ENCODE data around the gene ANKRD52.

ANKRD52 gene

DNA sequence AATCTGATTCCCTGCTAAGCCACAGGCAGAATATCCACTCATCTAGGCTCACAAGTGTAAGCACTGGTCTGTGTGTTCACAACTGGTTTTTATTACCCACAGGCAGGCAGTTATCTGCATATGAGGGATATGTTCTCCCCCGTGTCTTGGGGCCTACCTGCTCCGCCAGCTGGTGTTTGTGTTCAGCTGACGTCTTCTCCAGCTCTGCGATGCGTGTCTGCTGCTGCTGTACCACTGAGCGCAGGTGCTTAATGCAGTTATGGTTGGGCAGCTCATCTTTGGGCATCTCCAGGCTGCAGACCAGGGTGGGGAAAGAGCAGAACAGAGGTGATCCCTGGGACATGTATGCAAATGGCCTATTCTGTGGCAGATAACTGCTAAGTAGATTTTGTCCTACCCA, 50.2 kb downstream of the ANKRD52 start:
- H3K79me1 ChIP-seq (replicated peaks; ENCODE audit: low read length, poor library complexity, severe bottlenecking): peaks cover 8% of the 10 kb centered on the region

DNA sequence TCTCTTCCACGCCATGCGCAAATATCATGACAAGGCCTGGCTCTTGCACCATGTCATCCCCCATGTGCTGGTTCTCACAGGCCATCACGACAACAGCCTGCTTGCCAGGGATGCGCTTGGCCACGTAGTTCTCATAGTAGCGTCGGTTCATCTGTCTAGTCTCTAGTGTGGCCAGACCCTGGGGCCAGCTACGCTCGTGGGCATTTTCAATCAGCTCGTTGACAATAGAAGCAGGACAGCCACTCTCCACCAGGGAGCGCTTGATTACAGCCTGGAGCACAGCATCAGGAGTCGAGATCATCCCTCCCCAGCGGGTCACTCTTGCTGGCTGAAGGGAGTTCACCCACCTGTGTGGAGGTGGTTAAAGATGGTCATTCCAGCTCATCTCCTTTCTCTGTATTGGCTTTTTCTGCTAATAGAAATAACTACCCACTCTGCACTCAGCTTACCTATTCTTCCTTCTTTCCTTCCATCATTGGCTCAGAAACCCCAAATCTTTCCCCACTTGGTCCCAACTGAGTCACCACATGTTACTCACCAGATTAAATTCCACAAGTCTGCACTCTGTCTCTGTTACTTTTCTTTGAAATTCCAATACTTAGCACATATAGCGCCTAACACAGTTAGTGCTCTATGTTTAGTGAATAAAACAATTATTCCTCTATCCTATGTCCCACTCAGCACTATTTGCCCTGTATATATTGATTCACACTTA, 51.6 kb downstream of the ANKRD52 start:
- H4K8ac ChIP-seq (ENCODE audit: low read length): peak overlapping the region; percentile 12
- H3K36me3 ChIP-seq (ENCODE audit: control insufficient read depth in 1 of 2, insufficient read depth in 2 of 2, low read depth in 1 of 2, low read length in 2 of 2): peaks cover 51 to 67% of the 10 kb centered on the region in 2 experiments
- H3K27ac ChIP-seq (ENCODE audit: low read length, poor library complexity, severe bottlenecking): no peak overlapping the region
- 83% methylated on average over 14 of the region's 14 CpGs for WGBS
- H3K4me2 ChIP-seq (ENCODE audit: low read length, poor library complexity, severe bottlenecking): no peak overlapping the region
- no peaks in the 10 kb centered on the region for H3K4me1 ChIP-seq (ENCODE audit: control insufficient read depth, insufficient read depth, low read depth, low read length)
- H3K4me3 ChIP-seq (ENCODE audit: insufficient read depth in 1 of 2, low read depth in 1 of 2, low read length in 2 of 2): no peak overlapping the region
- no peaks in the 10 kb centered on the region for H3K27me3 ChIP-seq (ENCODE audit: control insufficient read depth in 1 of 2, insufficient read depth in 1 of 2, low read length in 2 of 2)
- H3K14ac ChIP-seq (ENCODE audit: low read length in 2 of 2): no peak overlapping the region
- H2AK5ac ChIP-seq (ENCODE audit: low read length, severe bottlenecking): no peak overlapping the region
- no peak overlapping the region for H2BK15ac ChIP-seq (ENCODE audit: low read depth, poor library complexity, severe bottlenecking)
- H4K91ac ChIP-seq (ENCODE audit: low read length): peak overlapping the region; percentile 6
- no peak overlapping the region for H2BK120ac ChIP-seq (ENCODE audit: low read depth, low read length)
- DNase-seq: peak; percentile 68
- no peak overlapping the region for H3K18ac ChIP-seq (ENCODE audit: low read depth in 1 of 2, low read length in 2 of 2)
- no peak overlapping the region for H2BK12ac ChIP-seq (ENCODE audit: low read length in 2 of 2)
- H3K79me1 ChIP-seq (replicated peaks; ENCODE audit: low read length, poor library complexity, severe bottlenecking): peaks cover 5% of the 10 kb centered on the region
- H2BK5ac ChIP-seq (ENCODE audit: low read depth, low read length, poor library complexity, severe bottlenecking): no peak overlapping the region
- peak overlapping the region; percentile 44 for H3K9ac ChIP-seq (ENCODE audit: low read length)
- no peak overlapping the region for H3K4ac ChIP-seq (ENCODE audit: low read depth in 1 of 2, low read length in 2 of 2)
- H3K9me3 ChIP-seq (ENCODE audit: control insufficient read depth, low read length): no peaks in the 10 kb centered on the region
- no peak overlapping the region for H2AFZ ChIP-seq (ENCODE audit: low read depth, low read length)
- H3K23ac ChIP-seq (ENCODE audit: low read length in 2 of 2): no peak overlapping the region

More for the DNA sequence above, 50.2 kb downstream of the ANKRD52 start:
- DNase-seq: no peak
- Histone ChIP-seq H3K27ac (ENCODE audit: low read length, poor library complexity, severe bottlenecking) (no peak overlapping the region), H3K27me3 (ENCODE audit: control insufficient read depth in 1 of 2, insufficient read depth in 1 of 2, low read length in 2 of 2) (no peaks in the 10 kb centered on the region), H3K9me3 (ENCODE audit: control insufficient read depth, low read length) (no peaks in the 10 kb centered on the region), H3K18ac (ENCODE audit: low read depth in 1 of 2, low read length in 2 of 2) (no peak overlapping the region), H3K4me1 (ENCODE audit: control insufficient read depth, insufficient read depth, low read depth, low read length) (no peaks in the 10 kb centered on the region), H3K23ac (ENCODE audit: low read length in 2 of 2) (no peak overlapping the region), H3K9ac (ENCODE audit: low read length) (peak overlapping the region; percentile 0), H3K36me3 (ENCODE audit: control insufficient read depth in 1 of 2, insufficient read depth in 2 of 2, low read depth in 1 of 2, low read length in 2 of 2) (peaks cover 63 to 81% of the 10 kb centered on the region in 2 experiments), H3K4me3 (ENCODE audit: insufficient read depth in 1 of 2, low read depth in 1 of 2, low read length in 2 of 2) (no peak overlapping the region), H2BK15ac (ENCODE audit: low read depth, poor library complexity, severe bottlenecking) (no peak overlapping the region), H2AFZ (ENCODE audit: low read depth, low read length) (no peak overlapping the region), H2AK5ac (ENCODE audit: low read length, severe bottlenecking) (no peak overlapping the region), H2BK120ac (ENCODE audit: low read depth, low read length) (no peak overlapping the region), H4K8ac (ENCODE audit: low read length) (no peak overlapping the region), H2BK5ac (ENCODE audit: low read depth, low read length, poor library complexity, severe bottlenecking) (no peak overlapping the region), H3K14ac (ENCODE audit: low read length in 2 of 2) (no peak overlapping the region), H4K91ac (ENCODE audit: low read length) (no peak overlapping the region), H3K4ac (ENCODE audit: low read depth in 1 of 2, low read length in 2 of 2) (no peak overlapping the region), H3K4me2 (ENCODE audit: low read length, poor library complexity, severe bottlenecking) (no peak overlapping the region), H2BK12ac (ENCODE audit: low read length in 2 of 2) (no peak overlapping the region)
- 91% methylated on average over 6 of the region's 6 CpGs for WGBS

DNA sequence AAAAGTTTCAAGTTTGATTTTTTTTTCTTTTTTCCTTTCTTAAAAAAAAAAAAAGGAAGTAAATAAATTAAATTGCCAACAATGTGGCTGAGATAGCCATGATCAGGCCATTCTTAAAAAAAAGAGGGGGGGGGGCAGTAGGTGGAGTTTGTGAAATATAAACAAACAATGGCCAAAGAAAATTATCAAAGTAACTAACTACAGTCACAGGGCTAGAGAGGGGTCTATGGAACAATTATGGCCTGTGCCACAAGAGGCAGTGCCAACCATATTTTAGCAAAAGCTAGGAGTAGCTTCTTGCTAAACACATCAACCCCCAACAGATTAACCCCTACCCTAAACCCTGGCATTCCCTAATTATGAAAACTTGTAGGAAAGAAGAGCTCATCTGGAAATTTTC, 52.7 kb downstream of the ANKRD52 start:
- no peak overlapping the region for H3K4ac ChIP-seq (ENCODE audit: low read depth in 1 of 2, low read length in 2 of 2)

DNA sequence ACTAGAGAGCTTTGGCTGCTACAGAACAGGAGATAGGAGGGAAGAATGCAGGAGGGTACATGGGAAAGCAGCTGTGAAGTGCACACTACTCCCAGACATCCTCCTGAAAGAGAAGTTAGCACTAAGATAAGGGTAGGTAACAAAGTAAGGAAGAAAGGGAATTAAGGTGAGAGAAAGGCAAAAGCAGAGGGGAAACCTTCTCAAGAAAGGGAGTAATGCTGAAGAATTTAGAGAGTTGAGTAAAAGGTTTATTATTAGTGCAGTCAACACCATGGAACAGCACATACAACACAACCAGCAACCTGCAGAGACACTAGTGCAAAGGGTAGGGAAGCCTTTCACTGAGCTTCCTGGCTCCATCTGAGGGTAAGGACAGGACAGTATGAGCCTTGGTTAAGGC, 53.9 kb downstream of the ANKRD52 start:
- no peak overlapping the region for H2BK120ac ChIP-seq (ENCODE audit: low read depth, low read length)
- no peaks in the 10 kb centered on the region for H3K9me3 ChIP-seq (ENCODE audit: control insufficient read depth, low read length)
- H3K27ac ChIP-seq (ENCODE audit: low read length, poor library complexity, severe bottlenecking): no peak overlapping the region
- H2AFZ ChIP-seq (ENCODE audit: low read depth, low read length): no peak overlapping the region
- H3K9ac ChIP-seq (ENCODE audit: low read length): no peak overlapping the region
- peaks cover 4% of the 10 kb centered on the region for H3K79me1 ChIP-seq (replicated peaks; ENCODE audit: low read length, poor library complexity, severe bottlenecking)
- H2BK5ac ChIP-seq (ENCODE audit: low read depth, low read length, poor library complexity, severe bottlenecking): no peak overlapping the region
- no peaks in the 10 kb centered on the region for H3K27me3 ChIP-seq (ENCODE audit: control insufficient read depth in 1 of 2, insufficient read depth in 1 of 2, low read length in 2 of 2)
- H2BK12ac ChIP-seq (ENCODE audit: low read length in 2 of 2): no peak overlapping the region
- H3K4me2 ChIP-seq (ENCODE audit: low read length, poor library complexity, severe bottlenecking): no peak overlapping the region
- H3K4ac ChIP-seq (ENCODE audit: low read depth in 1 of 2, low read length in 2 of 2): no peak overlapping the region
- H3K14ac ChIP-seq (ENCODE audit: low read length in 2 of 2): no peak overlapping the region
- no peaks in the 10 kb centered on the region for H3K4me1 ChIP-seq (ENCODE audit: control insufficient read depth, insufficient read depth, low read depth, low read length)
- DNase-seq: no peak
- H4K91ac ChIP-seq (ENCODE audit: low read length): no peak overlapping the region
- no peak overlapping the region for H3K23ac ChIP-seq (ENCODE audit: low read length in 2 of 2)
- H3K36me3 ChIP-seq (ENCODE audit: control insufficient read depth in 1 of 2, insufficient read depth in 2 of 2, low read depth in 1 of 2, low read length in 2 of 2): peaks cover 37 to 50% of the 10 kb centered on the region in 2 experiments
- H4K8ac ChIP-seq (ENCODE audit: low read length): no peak overlapping the region
- no peak overlapping the region for H2AK5ac ChIP-seq (ENCODE audit: low read length, severe bottlenecking)
- H3K18ac ChIP-seq (ENCODE audit: low read depth in 1 of 2, low read length in 2 of 2): no peak overlapping the region
- no peak overlapping the region for H2BK15ac ChIP-seq (ENCODE audit: low read depth, poor library complexity, severe bottlenecking)
- H3K4me3 ChIP-seq (ENCODE audit: insufficient read depth in 1 of 2, low read depth in 1 of 2, low read length in 2 of 2): no peak overlapping the region

More for the DNA sequence above, 52.7 kb downstream of the ANKRD52 start:
- H3K4me2 ChIP-seq (ENCODE audit: low read length, poor library complexity, severe bottlenecking): no peak overlapping the region
- no peak overlapping the region for H3K27ac ChIP-seq (ENCODE audit: low read length, poor library complexity, severe bottlenecking)
- H3K79me1 ChIP-seq (replicated peaks; ENCODE audit: low read length, poor library complexity, severe bottlenecking): peaks cover 4% of the 10 kb centered on the region
- H3K36me3 ChIP-seq (ENCODE audit: control insufficient read depth in 1 of 2, insufficient read depth in 2 of 2, low read depth in 1 of 2, low read length in 2 of 2): peaks cover 43 to 58% of the 10 kb centered on the region in 2 experiments
- no peak overlapping the region for H2BK5ac ChIP-seq (ENCODE audit: low read depth, low read length, poor library complexity, severe bottlenecking)
- no peaks in the 10 kb centered on the region for H3K9me3 ChIP-seq (ENCODE audit: control insufficient read depth, low read length)
- H4K8ac ChIP-seq (ENCODE audit: low read length): no peak overlapping the region
- no peak overlapping the region for H3K18ac ChIP-seq (ENCODE audit: low read depth in 1 of 2, low read length in 2 of 2)
- no peak overlapping the region for H3K23ac ChIP-seq (ENCODE audit: low read length in 2 of 2)
- no peak overlapping the region for H3K4me3 ChIP-seq (ENCODE audit: insufficient read depth in 1 of 2, low read depth in 1 of 2, low read length in 2 of 2)
- H2BK15ac ChIP-seq (ENCODE audit: low read depth, poor library complexity, severe bottlenecking): no peak overlapping the region
- no peak for DNase-seq
- H2AFZ ChIP-seq (ENCODE audit: low read depth, low read length): no peak overlapping the region
- H2BK12ac ChIP-seq (ENCODE audit: low read length in 2 of 2): no peak overlapping the region
- peak overlapping the region; percentile 21 for H3K9ac ChIP-seq (ENCODE audit: low read length)
- no peak overlapping the region for H3K14ac ChIP-seq (ENCODE audit: low read length in 2 of 2)
- H3K4me1 ChIP-seq (ENCODE audit: control insufficient read depth, insufficient read depth, low read depth, low read length): no peaks in the 10 kb centered on the region
- H2AK5ac ChIP-seq (ENCODE audit: low read length, severe bottlenecking): no peak overlapping the region
- no peak overlapping the region for H2BK120ac ChIP-seq (ENCODE audit: low read depth, low read length)
- H4K91ac ChIP-seq (ENCODE audit: low read length): no peak overlapping the region
- no peaks in the 10 kb centered on the region for H3K27me3 ChIP-seq (ENCODE audit: control insufficient read depth in 1 of 2, insufficient read depth in 1 of 2, low read length in 2 of 2)
